Measurements from ENCODE around the gene BCKDHA.

DNA sequence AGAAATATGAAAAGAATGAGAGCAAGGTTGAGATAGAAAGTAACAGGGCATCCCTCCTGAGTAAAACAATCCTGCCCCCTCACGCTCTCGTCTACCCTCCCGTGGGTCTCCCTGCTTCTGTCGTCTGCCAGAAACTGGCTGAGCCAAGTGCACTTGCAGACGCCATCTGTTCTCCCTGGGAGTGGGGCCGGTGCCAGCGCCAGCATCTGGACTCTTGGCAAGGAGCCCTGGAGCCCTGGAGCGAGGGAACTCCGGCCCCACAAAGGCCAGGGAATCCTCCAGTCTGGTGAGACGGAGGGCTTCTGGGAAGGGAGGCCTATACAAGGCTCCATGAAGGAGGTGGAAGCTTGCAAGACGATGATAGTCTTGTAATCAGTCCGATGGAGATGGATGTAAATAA, 23.6 kb upstream of the BCKDHA start:
- TF ChIP-seq EZH2 (IDR thresholded peaks at IDR 0.05; ENCODE audit: insufficient read depth, poor library complexity, severe bottlenecking) (no peak), EZH2phosphoT487 (IDR thresholded peaks at IDR 0.05; ENCODE audit: insufficient read depth, low read depth) (no peak)
